HepG2 (cell line): Measurements from ENCODE around the gene NAP1L4. TPM values are rescaled to one million over a fixed set of nuclear protein-coding genes. Genes with fewer than 3 reads are reported as not detected.

Experiments used
- ATAC-seq: fragments of 200-7000 bp; cut with Tn5 transposase; 3 replicates; pipeline ENCODE4 v1.9.1; 2020; ENCODE audit warnings: mild to moderate bottlenecking, moderate library complexity
- BruUV-seq: library from RNA; stranded (reverse); fragments of 400-500 nt; replicated peaks from 2 replicates; lab custom pipeline; 2021; lab: Mats Ljungman, UMichigan
- CTCF ChIA-PET: fragments of 300-600 bp; formaldehyde crosslinking; extraction: SDS; loops from one replicate; lab custom pipeline; 2021; ENCODE audit warnings: low total read pairs, inconsistent platforms, low intra/inter-chr PET ratio; lab: Yijun Ruan, JAX
- POLR2A ChIA-PET: fragments of 350-600 bp; sonication (Branson Sonifier 250); formaldehyde crosslinking; loops from one replicate; lab custom pipeline; 2020; ENCODE audit warnings: antibody characterized with exemption, inconsistent platforms; lab: Yijun Ruan, JAX
- DNase-seq: peaks from one replicate; pipeline ENCODE4 v3.0.0-alpha.2; 2015; ENCODE audit warnings: low spot score
- FAIRE-seq: peaks from 3 replicates; lab custom pipeline; 2011; peaks lifted over from hg19 to GRCh38; lab: Jason Lieb, UNC
- H2AFZ ChIP-seq: one replicate; pipeline ENCODE4 v1.6.1; 2011; ENCODE audit warnings: low read length, inconsistent platforms
- H3K27ac ChIP-seq: fragments of 300-600 bp; 3 replicates; pipeline ENCODE4 v1.8.0; 2011; ENCODE audit warnings: mixed run types, mild to moderate bottlenecking, mixed read lengths, low read length, inconsistent platforms; ENCODE audit not compliant: insufficient read depth; ENCODE audit errors: extremely low read length
- H3K27me3 ChIP-seq, 2 experiments: fragments of 200-600 bp in 1 of 2; 2 replicates in 1 of 2; 3 replicates in 1 of 2; pipeline versions ENCODE4 v1.6.0 to v1.8.0; 2011; ENCODE audit warnings: low read length in 2 of 2, mild to moderate bottlenecking in 2 of 2, moderate library complexity in 2 of 2, inconsistent platforms in 1 of 2; ENCODE audit not compliant: insufficient read depth in 2 of 2, control insufficient read depth in 1 of 2
- H3K36me3 ChIP-seq, 2 experiments: fragments of 200-600 bp in 1 of 2; replicated peaks in 1 of 2; 2 replicates in 1 of 2; 3 replicates in 1 of 2; pipeline versions ENCODE4 v1.5.1 to v1.8.0; 2011; ENCODE audit warnings: low read length in 2 of 2, inconsistent platforms in 1 of 2; ENCODE audit not compliant: insufficient read depth in 2 of 2, control insufficient read depth in 1 of 2
- H3K4me1 ChIP-seq: 2 replicates; pipeline ENCODE4 v1.5.1; 2012; ENCODE audit warnings: low read length, inconsistent platforms; ENCODE audit not compliant: insufficient read depth
- H3K4me2 ChIP-seq: 2 replicates; pipeline ENCODE4 v1.6.0; 2011; ENCODE audit warnings: low read depth, low read length, inconsistent platforms
- H3K4me3 ChIP-seq, 3 experiments: fragments of 200-600 bp in 1 of 3; sonication (generic), shearing (Covaris generic) in 1 of 3; replicated peaks in 1 of 3; 2 replicates each; pipeline ENCODE4 v1.5.1; 2011 to 2016; ENCODE audit warnings: low read length in 3 of 3, inconsistent platforms in 2 of 3, low read depth in 2 of 3, mild to moderate bottlenecking in 2 of 3, control low read depth in 1 of 3, mixed read lengths in 1 of 3; ENCODE audit not compliant: insufficient read depth in 1 of 3
- H3K79me2 ChIP-seq: one replicate; pipeline ENCODE4 v1.6.1; 2011; ENCODE audit warnings: low read length, inconsistent platforms; ENCODE audit not compliant: insufficient read depth
- H3K9ac ChIP-seq: 2 replicates; pipeline ENCODE4 v1.6.0; 2011; ENCODE audit warnings: mild to moderate bottlenecking, low read depth, low read length, inconsistent platforms; ENCODE audit not compliant: insufficient read depth
- H3K9me3 ChIP-seq: 2 replicates; pipeline ENCODE4 v1.5.1; 2012; ENCODE audit warnings: mild to moderate bottlenecking, low read length
- H4K20me1 ChIP-seq: 2 replicates; pipeline ENCODE4 v1.6.0; 2011; ENCODE audit warnings: inconsistent platforms, mild to moderate bottlenecking, low read length, moderate library complexity; ENCODE audit not compliant: insufficient read depth
- BORCS8-MEF2B ChIP-seq: sonication (generic); formaldehyde crosslinking; IDR thresholded peaks from 2 replicates; pipeline ENCODE4 v1.8.0; 2022; ENCODE audit warnings: mild to moderate bottlenecking, missing genetic modification reagents
- HNF1A ChIP-seq, 2 experiments: sonication (generic) in 1 of 2; formaldehyde crosslinking in 1 of 2; IDR thresholded peaks; 2 replicates each; pipeline versions ENCODE4 v1.4.0 to v1.6.1; 2016 to 2020; ENCODE audit warnings: borderline replicate concordance in 1 of 2, low read depth in 1 of 2, mild to moderate bottlenecking in 1 of 2, missing genetic modification reagents in 1 of 2
- JUND ChIP-seq: sonication (generic); formaldehyde crosslinking; IDR thresholded peaks from 2 replicates; pipeline ENCODE4 v1.8.0; 2022; ENCODE audit warnings: mild to moderate bottlenecking, missing genetic modification reagents
- MAX ChIP-seq: IDR thresholded peaks from 2 replicates; pipeline ENCODE4 v1.6.1; 2012; ENCODE audit warnings: inconsistent platforms
- MYC ChIP-seq: sonication (generic); formaldehyde crosslinking; IDR thresholded peaks from 2 replicates; pipeline ENCODE4 v1.9.0; 2021; ENCODE audit warnings: missing genetic modification reagents, borderline replicate concordance
- SNAI1 ChIP-seq: sonication (generic); formaldehyde crosslinking; IDR thresholded peaks from 2 replicates; pipeline ENCODE4 v1.5.0; 2020; ENCODE audit warnings: mild to moderate bottlenecking, missing genetic modification reagents, borderline replicate concordance
- SOX6 ChIP-seq, 2 experiments: fragments of 450-650 bp in 1 of 2; sonication (generic) in 1 of 2; formaldehyde crosslinking in 1 of 2; IDR thresholded peaks; 2 replicates each; pipeline versions ENCODE4 v1.4.0 to v1.6.1; 2017 to 2020; ENCODE audit warnings: antibody characterized with exemption in 1 of 2, mild to moderate bottlenecking in 1 of 2, missing genetic modification reagents in 1 of 2
- SRF ChIP-seq: IDR thresholded peaks from 2 replicates; pipeline ENCODE4 v1.6.1; 2011; ENCODE audit warnings: mild to moderate bottlenecking, low read depth, low read length, moderate library complexity
- SSRP1 ChIP-seq: IDR thresholded peaks from 2 replicates; pipeline ENCODE4 v1.6.1; 2016; ENCODE audit warnings: control low read depth
- TFDP2 ChIP-seq: sonication (generic); formaldehyde crosslinking; IDR thresholded peaks from 2 replicates; pipeline ENCODE4 v1.4.0; 2020; ENCODE audit warnings: missing genetic modification reagents
- ZFP90 ChIP-seq: sonication (generic); formaldehyde crosslinking; IDR thresholded peaks from 2 replicates; pipeline ENCODE4 v1.8.0; 2022; ENCODE audit warnings: missing genetic modification reagents, mild to moderate bottlenecking, inconsistent platforms, borderline replicate concordance
- ZNF674 ChIP-seq: sonication (generic); formaldehyde crosslinking; IDR thresholded peaks from 2 replicates; pipeline ENCODE4 v1.5.0; 2020; ENCODE audit warnings: low read depth, mild to moderate bottlenecking, missing genetic modification reagents
- ZNF879 ChIP-seq: sonication (generic); formaldehyde crosslinking; IDR thresholded peaks from 2 replicates; pipeline ENCODE4 v1.8.1; 2023; ENCODE audit warnings: missing genetic modification reagents
- WGBS: methylation state at CpG from one replicate; pipeline ENCODE4 v1.1.6; 2017; ENCODE audit warnings: low lambda C conversion rate; 5-methylcytosine and 5-hydroxymethylcytosine counted together
- in situ Hi-C: cut with HindIII; loops from 2 replicates; pipeline ENCODE4 v1.10.0; 2017; ENCODE audit warnings: low pct_unique_long_range_greater_than_20kb; ENCODE audit not compliant: extremely low pct_ligation_motif_present
- intact Hi-C: fragments of 100-400 bp; cut with micrococcal nuclease; formaldehyde crosslinking; loops from one replicate; pipeline ENCODE4 v1.10.0; 2022; ENCODE audit not compliant: unreplicated experiment
- polyA plus RNA-seq, 8 experiments: library from polyadenylated mRNA; depleted of rRNA in 3 of 8; stranded (reverse) in 7 of 8; unstranded in 1 of 8; fragments of >200 nt; fragmentation: Illumina TruSeq in 4 of 8; extraction: Trizol in 4 of 8; gene quantifications; 2 replicates each; pipeline versions ENCODE4 v1.2.1 to v1.2.3, GENCODE V29; 2011 to 2016; ENCODE audit warnings: low read depth in 4 of 8, missing spikeins in 1 of 8, mixed read lengths in 1 of 8; ENCODE audit not compliant: insufficient read depth in 1 of 8
- total RNA-seq, 5 experiments: library from RNA; depleted of rRNA; stranded (reverse); fragments of >200 nt; fragmentation: Illumina TruSeq; extraction: Trizol; gene quantifications; 2 replicates each; pipeline ENCODE4 v1.2.3, GENCODE V29; 2016; ENCODE audit warnings: low read depth in 1 of 5

NAP1L4 gene
- total and polyA plus RNA-seq, 2 of the 13 experiments (the other 11 are each of a cell fraction or from before 2014, with no cell fraction given), result 64.0 to 186 TPM

- POLR2A ChIA-PET, result no interaction called here
- no peaks in the 10 kb centered on the region for H4K20me1 ChIP-seq
- intact Hi-C loops, result no loop called here
- 97% methylated on average over 16 of the region's 18 CpGs for WGBS
- H3K4me3 ChIP-seq, result no peak overlapping the region
- no peak for TF ChIP-seq SOX6 (IDR thresholded peaks at IDR 0.05)
- no peak for TF ChIP-seq SOX6 (CRISPR knock-in tag; IDR thresholded peaks at IDR 0.05)
- TF ChIP-seq TFDP2 (CRISPR knock-in tag), result no peak
- no peak for TF ChIP-seq SRF
- TF ChIP-seq ZNF879 (CRISPR knock-in tag), result no peak
- TF ChIP-seq ZNF674, result no peak
- no peak for TF ChIP-seq ZFP90 (CRISPR knock-in tag)
- no peak for TF ChIP-seq BORCS8-MEF2B (CRISPR knock-in tag)
- no peak for TF ChIP-seq SSRP1 (CRISPR knock-in tag)
- no peak for TF ChIP-seq SNAI1
- TF ChIP-seq MAX, result no peak
- TF ChIP-seq JUND (CRISPR knock-in tag), result no peak
- no peak for TF ChIP-seq MYC
- no peak for TF ChIP-seq HNF1A (IDR thresholded peaks at IDR 0.05; ENCODE audit: low read depth)
- no peak for TF ChIP-seq HNF1A (CRISPR knock-in tag; IDR thresholded peaks at IDR 0.05; ENCODE audit: borderline replicate concordance)
- TF ChIP-seq, all 625 proteins: peak for 0
- BruUV-seq, result no TSS peak
- in situ Hi-C loops, result loop anchor here (10.0 kb wide), 1 partner anchor 184 kb away; the partner anchor contains the start of gene MRGPRG
- FAIRE-seq (no peak), DNase-seq (no peak), ATAC-seq (no peak)
- H2AFZ ChIP-seq, result no peak overlapping the region
- H3K9me3 ChIP-seq, result no peaks in the 10 kb centered on the region
- no peak overlapping the region for H3K9ac ChIP-seq
- H3K4me2 ChIP-seq, result no peak overlapping the region
- peaks cover 18 to 64% of the 10 kb centered on the region in 2 experiments; a peak in 4 of 5 replicates for H3K36me3 ChIP-seq
- no peaks in the 10 kb centered on the region for H3K4me1 ChIP-seq
- H3K27ac ChIP-seq, result no peak overlapping the region
- H3K27me3 ChIP-seq, result no peaks in the 10 kb centered on the region
- CTCF ChIA-PET, result no interaction called here
- H3K79me2 ChIP-seq, result no peaks in the 10 kb centered on the region
Observed at GRCh38 chr11:3030289-3031070, 38.4 kb upstream of the NAP1L4 start.
